ENCODE results near the gene AK1. TPM values are rescaled to one million over a fixed set of nuclear protein-coding genes. Genes with fewer than 3 reads are reported as not detected.

Gene AK1
- total and polyA plus RNA-seq, 9 of the 15 experiments (the other 6 are each of a cell fraction or from before 2014, with no cell fraction given) = 10.1 to 71.8 (median 39.0) TPM

GRCh38 chr9:127862075-127863011, 15.1 kb downstream of the AK1 start (continued):
- TF ChIP-seq KDM2B (CRISPR knock-in tag; IDR thresholded peaks at IDR 0.05) = no peak
- no peak for TF ChIP-seq ZNF316 (IDR thresholded peaks at IDR 0.05)
- TF ChIP-seq NR2F6 (CRISPR knock-in tag; IDR thresholded peaks at IDR 0.05) = no peak
- no peak; the same call in 1 of the 2 replicates for TF ChIP-seq STAT5A (IDR thresholded peaks at IDR 0.05; ENCODE audit: borderline replicate concordance, low read length)
- TF ChIP-seq STAG1 (CRISPR knock-in tag; IDR thresholded peaks at IDR 0.05; ENCODE audit: borderline replicate concordance) = no peak
- no peak for TF ChIP-seq SREBF2 (CRISPR knock-in tag; IDR thresholded peaks at IDR 0.05)
- peak; percentile 57 for TF ChIP-seq NFIC (IDR thresholded peaks at IDR 0.05)
- TF ChIP-seq POLR2AphosphoS2 (IDR thresholded peaks at IDR 0.05; ENCODE audit: low read length) = no peak
- TF ChIP-seq CTBP1 (IDR thresholded peaks at IDR 0.05; ENCODE audit: borderline replicate concordance) = peak; percentile 96
- peak; percentile 91 for TF ChIP-seq ETV5 (CRISPR knock-in tag; IDR thresholded peaks at IDR 0.05; ENCODE audit: low read depth)
- peak; percentile 75 for TF ChIP-seq FOSL1 (tag; conservative IDR thresholded peaks at IDR 0.05)
- peak; percentile 98 for TF ChIP-seq MAX (CRISPR knock-in tag; IDR thresholded peaks at IDR 0.05)
